Gastroesophageal sphincter (tissue), 3 donors: ENCODE results near the gene NMUR2.

Experiments
- CTCF ChIP-seq, 4 experiments: fragments of 200-600 bp in 2 of 4; fragments of 450-650 bp in 2 of 4; sonication (generic) in 1 of 4; IDR thresholded peaks; one replicate each; pipeline ENCODE4 v1.5.1; 2017 to 2019; ENCODE audit warnings: antibody characterized with exemption in 4 of 4, mild to moderate bottlenecking in 2 of 4, moderate library complexity in 2 of 4
- EP300 ChIP-seq: sonication (generic); formaldehyde crosslinking; IDR thresholded peaks from one replicate; pipeline ENCODE4 v1.6.1; 2017; ENCODE audit warnings: antibody characterized with exemption, mild to moderate bottlenecking
- POLR2A ChIP-seq, 2 donors: fragments of 450-650 bp; IDR thresholded peaks; one replicate each; pipeline ENCODE4 v1.6.1; 2017; ENCODE audit warnings: antibody characterized with exemption in 2 of 2, mild to moderate bottlenecking in 2 of 2, moderate library complexity in 1 of 2
- POLR2AphosphoS5 ChIP-seq: sonication (generic); formaldehyde crosslinking; IDR thresholded peaks from one replicate; pipeline ENCODE4 v1.6.1; 2017; ENCODE audit warnings: antibody characterized with exemption

- TF ChIP-seq CTCF (IDR thresholded peaks at IDR 0.05) (no peak), POLR2AphosphoS5 (no peak), POLR2A (IDR thresholded peaks at IDR 0.05) (no peak), EP300 (no peak)
Measured at GRCh38 chr5:152358861-152359568, 46.1 kb downstream of the NMUR2 start.
